T-cell (primary cell): ENCODE data around the gene ST7. TPM values are rescaled to one million over a fixed set of nuclear protein-coding genes. Genes with fewer than 3 reads are reported as not detected.

Experiments used
- ATAC-seq, 4 experiments: fragments of 200-7000 bp in 3 of 4; fragments of 150-1000 bp in 1 of 4; cut with Tn5 transposase; replicated peaks in 1 of 4; 1 replicate in 3 of 4; 2 replicates in 1 of 4; pipeline ENCODE4 v1.10.0; 2021; ENCODE audit warnings: moderate library complexity in 3 of 4, mild to moderate bottlenecking in 2 of 4, moderate number of reproducible peaks in 1 of 4
- CTCF ChIA-PET, 2 donors: fragments of 300-600 bp; sonication (Branson Sonifier 250); formaldehyde crosslinking; loops; one replicate each; lab custom pipeline; 2022; ENCODE audit warnings: antibody characterized with exemption in 2 of 2; lab: Charles Lee
- POLR2A ChIA-PET, 2 donors: fragments of 300-600 bp; sonication (Branson Sonifier 250); formaldehyde crosslinking; loops; one replicate each; lab custom pipeline; 2022; ENCODE audit warnings: antibody characterized with exemption in 2 of 2; lab: Charles Lee
- DNase-seq, 35 experiments: peaks; one replicate each; pipeline versions ENCODE4 v3.0.0 to v3.0.0-alpha.2; 2013 to 2023
- H3K27ac ChIP-seq: one replicate; pipeline ENCODE4 v1.5.1; 2013; ENCODE audit warnings: low read length
- H3K27me3 ChIP-seq, 2 experiments: replicated peaks in 1 of 2; 1 replicate in 1 of 2; 2 replicates in 1 of 2; pipeline versions ENCODE4 v1.6.1 to v1.7.0; 2013; ENCODE audit warnings: low read length in 1 of 2, mixed read lengths in 1 of 2; ENCODE audit not compliant: control insufficient read depth in 2 of 2, insufficient read depth in 2 of 2; ENCODE audit errors: extremely low read depth in 1 of 2
- H3K36me3 ChIP-seq, 2 donors: 1 replicate in 1 of 2; 2 replicates in 1 of 2; pipeline versions ENCODE4 v1.6.1 to v1.7.0; 2013; ENCODE audit warnings: low read length in 1 of 2; ENCODE audit not compliant: control insufficient read depth in 2 of 2, insufficient read depth in 1 of 2; ENCODE audit errors: extremely low read depth in 1 of 2
- H3K4me1 ChIP-seq, 2 experiments: 1 replicate in 1 of 2; 2 replicates in 1 of 2; pipeline versions ENCODE4 v1.6.1 to v1.7.0; 2013; ENCODE audit warnings: low read length in 2 of 2, mixed read lengths in 1 of 2; ENCODE audit not compliant: insufficient read depth in 2 of 2, control insufficient read depth in 1 of 2; ENCODE audit errors: extremely low read depth in 1 of 2
- H3K4me3 ChIP-seq, 2 donors: 1 replicate in 1 of 2; 2 replicates in 1 of 2; pipeline versions ENCODE4 v1.5.1 to v1.7.0; 2013; ENCODE audit warnings: mild to moderate bottlenecking in 2 of 2, low read length in 1 of 2, moderate library complexity in 1 of 2; ENCODE audit not compliant: control insufficient read depth in 1 of 2; ENCODE audit errors: extremely low read depth in 1 of 2
- H3K9me3 ChIP-seq: 2 replicates; pipeline ENCODE4 v1.7.0; 2013
- H3K27ac Mint-ChIP-seq, 2 donors: one replicate each; pipeline ENCODE4 v1.8.0; 2020 to 2021; ENCODE audit warnings: mild to moderate bottlenecking in 2 of 2, mixed read lengths in 2 of 2
- H3K27me3 Mint-ChIP-seq, 2 donors: one replicate each; pipeline ENCODE4 v1.8.0; 2021 to 2022; ENCODE audit warnings: mixed read lengths in 2 of 2
- H3K36me3 Mint-ChIP-seq: one replicate; pipeline ENCODE4 v1.8.0; 2021; ENCODE audit warnings: mixed read lengths
- H3K4me1 Mint-ChIP-seq, 3 donors: one replicate each; pipeline ENCODE4 v1.8.0; 2020 to 2022; ENCODE audit warnings: mixed read lengths in 3 of 3, mild to moderate bottlenecking in 1 of 3
- H3K4me3 Mint-ChIP-seq, 3 donors: one replicate each; pipeline ENCODE4 v1.8.0; 2020 to 2022; ENCODE audit warnings: mild to moderate bottlenecking in 3 of 3, mixed read lengths in 3 of 3, moderate library complexity in 3 of 3
- H3K9me3 Mint-ChIP-seq, 3 donors: one replicate each; pipeline ENCODE4 v1.8.0; 2020 to 2022; ENCODE audit warnings: mixed read lengths in 3 of 3
- WGBS: methylation state at CpG from one replicate; pipeline ENCODE4 v1.1.5; 2013; ENCODE audit warnings: missing lambda C conversion rate; ENCODE audit not compliant: insufficient coverage; 5-methylcytosine and 5-hydroxymethylcytosine counted together
- total RNA-seq, 35 experiments: library from RNA in 6 of 35; stranded (reverse) in 6 of 35; fragments of 120-200 nt in 1 of 35; gene quantifications; one replicate each; pipeline versions ENCODE4 v1.2.1 to v1.2.4 and lab custom pipeline; 2013 to 2026

The ST7 gene
- total RNA-seq, 5 donors from 2014 or later (not counting 1 experiment from before 2014, with no cell fraction given), result 3.3 to 6.1 (median 4.4) TPM

DNA sequence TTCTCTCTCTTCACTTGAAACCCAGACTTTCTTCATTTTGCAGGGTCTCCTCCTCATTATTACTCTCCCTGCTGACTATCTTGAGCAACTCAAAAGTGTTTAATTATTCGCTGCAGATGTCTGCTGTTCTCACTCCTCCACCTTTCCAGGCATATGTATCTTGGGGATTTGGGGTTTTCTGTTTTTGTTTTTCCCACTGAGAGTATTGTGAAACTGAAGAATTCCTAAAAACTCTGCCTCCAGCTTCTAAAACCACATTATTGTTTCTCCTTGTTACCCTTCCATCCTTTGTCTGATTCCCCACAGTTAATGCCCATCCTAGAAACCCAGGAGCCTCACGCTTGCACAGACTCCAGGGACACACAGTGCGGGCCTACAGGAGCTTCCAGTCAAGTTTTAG is 318.3 kb downstream of the ST7 start:
- no peaks in the 10 kb centered on the region for H3K4me1 ChIP-seq
- no peaks in the 10 kb centered on the region for H3K36me3 ChIP-seq
- H3K9me3 Mint-ChIP-seq, result peaks cover 0 to 3% (median 0%) of the 10 kb centered on the region in 3 donors
- DNase-seq (no peak), ATAC-seq (no peak)
- H3K27me3 Mint-ChIP-seq, result peaks cover 6 to 21% of the 10 kb centered on the region in 2 donors
- H3K9me3 ChIP-seq, result no peaks in the 10 kb centered on the region
- no peak overlapping the region for H3K4me3 ChIP-seq
- POLR2A ChIA-PET, result no interaction called here
- H3K27me3 ChIP-seq, result no peaks in the 10 kb centered on the region
- CTCF ChIA-PET, result no interaction called here
- no peak overlapping the region for H3K27ac ChIP-seq
- no peaks in the 10 kb centered on the region for H3K4me1 Mint-ChIP-seq
- WGBS, result no CpG with 5 or more reads among the region's 3 CpGs
- no peaks in the 10 kb centered on the region for H3K36me3 Mint-ChIP-seq
- H3K27ac Mint-ChIP-seq, result no peak overlapping the region
- no peak overlapping the region for H3K4me3 Mint-ChIP-seq

DNA sequence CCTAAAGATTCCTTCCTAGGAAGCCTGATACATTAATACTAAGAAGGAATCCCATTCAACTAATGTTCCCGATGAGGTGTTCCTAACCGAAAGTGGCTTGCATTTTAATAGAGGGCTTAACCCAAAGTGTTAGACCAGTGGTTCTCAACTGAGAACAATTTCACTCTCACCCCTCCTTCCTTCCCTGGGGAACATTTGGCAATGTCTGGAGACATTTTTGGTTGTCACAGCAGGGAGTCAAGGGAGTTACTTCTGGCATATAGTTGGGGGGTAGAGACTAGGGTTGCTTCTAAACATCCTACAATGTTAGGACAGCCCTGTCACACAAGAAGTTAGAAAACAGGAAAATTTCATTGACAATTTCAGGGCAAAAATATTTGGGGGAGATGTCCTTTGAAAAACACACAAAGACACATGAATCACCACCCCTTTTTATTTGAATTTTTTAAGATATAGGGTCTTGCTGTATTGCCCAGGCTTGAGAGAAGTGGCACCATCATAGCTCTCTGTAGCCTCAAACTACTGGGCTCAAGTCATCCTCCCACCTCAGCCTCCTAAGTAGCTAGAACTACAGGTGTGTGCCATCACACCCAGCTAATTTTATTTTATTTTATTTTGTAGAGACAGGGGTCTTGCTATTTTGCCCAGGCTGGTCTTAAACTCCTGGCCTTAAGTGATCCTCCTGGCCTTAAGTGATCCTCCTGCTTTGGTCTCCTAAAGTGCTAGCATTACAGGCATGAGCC is 318.9 kb downstream of the ST7 start:
- H3K4me1 Mint-ChIP-seq, result no peaks in the 10 kb centered on the region
- H3K9me3 ChIP-seq, result no peaks in the 10 kb centered on the region
- ChIA-PET POLR2A (no interaction called here), CTCF (no interaction called here)
- peaks cover 0 to 3% (median 0%) of the 10 kb centered on the region in 3 donors for H3K9me3 Mint-ChIP-seq
- H3K27ac ChIP-seq, result no peak overlapping the region
- peaks cover 6 to 21% of the 10 kb centered on the region in 2 donors for H3K27me3 Mint-ChIP-seq
- H3K4me1 ChIP-seq, result no peaks in the 10 kb centered on the region
- H3K27ac Mint-ChIP-seq, result no peak overlapping the region
- no peak overlapping the region for H3K4me3 ChIP-seq
- H3K36me3 ChIP-seq, result no peaks in the 10 kb centered on the region
- no peak overlapping the region for H3K4me3 Mint-ChIP-seq
- no peak for ATAC-seq
- no peaks in the 10 kb centered on the region for H3K27me3 ChIP-seq
- WGBS, result 100% methylated on average over 1 of the region's 2 CpGs
- no peaks in the 10 kb centered on the region for H3K36me3 Mint-ChIP-seq
- DNase-seq, result no peak

DNA sequence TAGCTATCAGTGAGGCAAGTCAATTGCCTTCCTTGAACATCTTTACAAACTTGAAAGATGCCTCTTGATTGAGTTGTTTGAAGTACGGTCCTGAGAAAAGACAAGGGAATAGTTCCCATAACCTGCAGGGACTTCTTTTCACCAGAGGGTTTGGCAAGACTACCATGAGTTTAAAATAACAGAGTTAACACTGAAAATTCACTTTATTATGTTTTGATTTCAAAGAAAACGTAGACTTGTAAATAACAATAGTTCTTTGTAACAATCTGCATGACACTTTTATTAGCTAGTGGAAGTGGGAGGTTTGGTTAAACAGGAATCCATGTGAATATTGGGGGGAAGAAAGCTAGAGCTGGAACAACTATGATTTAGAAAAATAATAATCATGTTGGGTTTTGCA is 320.0 kb downstream of the ST7 start:
- Histone ChIP-seq H3K4me1 (no peaks in the 10 kb centered on the region), H3K27me3 (no peaks in the 10 kb centered on the region), H3K27ac (no peak overlapping the region), H3K9me3 (no peaks in the 10 kb centered on the region), H3K4me3 (no peak overlapping the region), H3K36me3 (no peaks in the 10 kb centered on the region)
- no peak for ATAC-seq
- POLR2A ChIA-PET, result no interaction called here
- H3K4me3 Mint-ChIP-seq, result no peak overlapping the region
- no peaks in the 10 kb centered on the region for H3K4me1 Mint-ChIP-seq
- WGBS, result no CpG with 5 or more reads among the region's 2 CpGs
- peaks cover 3 to 23% of the 10 kb centered on the region in 2 donors for H3K27me3 Mint-ChIP-seq
- peaks cover 0 to 3% (median 0%) of the 10 kb centered on the region in 3 donors for H3K9me3 Mint-ChIP-seq
- CTCF ChIA-PET, result no interaction called here
- DNase-seq, result no peak
- no peak overlapping the region for H3K27ac Mint-ChIP-seq
- no peaks in the 10 kb centered on the region for H3K36me3 Mint-ChIP-seq

DNA sequence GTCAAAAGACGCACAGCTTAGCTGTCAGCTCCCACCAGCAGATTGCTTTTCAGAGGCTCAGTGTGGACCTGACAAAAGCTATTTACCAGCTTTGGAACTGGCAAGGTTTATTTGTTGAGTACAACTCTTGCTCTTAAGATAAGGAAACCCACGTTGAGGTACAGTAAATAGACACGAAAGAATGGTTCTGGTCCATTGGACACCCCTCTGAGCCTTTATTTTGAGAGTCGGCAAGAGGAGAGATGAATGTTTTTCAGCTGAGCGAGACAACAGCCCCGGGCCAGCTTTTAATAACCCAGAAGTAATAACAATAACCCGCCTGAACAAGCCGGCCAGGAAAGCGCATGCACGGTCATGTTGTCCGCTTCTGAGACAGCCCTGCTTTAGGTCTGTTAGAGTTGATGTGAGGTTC is 320.5 kb downstream of the ST7 start:
- CTCF ChIA-PET, result no interaction called here
- no peaks in the 10 kb centered on the region for H3K27me3 ChIP-seq
- no peaks in the 10 kb centered on the region for H3K9me3 ChIP-seq
- no peak overlapping the region for H3K4me3 Mint-ChIP-seq
- H3K27me3 Mint-ChIP-seq, result peaks cover 3 to 23% of the 10 kb centered on the region in 2 donors
- H3K27ac Mint-ChIP-seq, result no peak overlapping the region
- DNase-seq (no peak), ATAC-seq (no peak)
- POLR2A ChIA-PET, result no interaction called here
- H3K4me1 ChIP-seq, result no peaks in the 10 kb centered on the region
- H3K36me3 Mint-ChIP-seq, result no peaks in the 10 kb centered on the region
- H3K27ac ChIP-seq, result no peak overlapping the region
- H3K4me1 Mint-ChIP-seq, result no peaks in the 10 kb centered on the region
- peaks cover 0 to 3% (median 0%) of the 10 kb centered on the region in 3 donors for H3K9me3 Mint-ChIP-seq
- H3K36me3 ChIP-seq, result no peaks in the 10 kb centered on the region
- 84% methylated on average over 6 of the region's 11 CpGs for WGBS
- H3K4me3 ChIP-seq, result no peak overlapping the region

DNA sequence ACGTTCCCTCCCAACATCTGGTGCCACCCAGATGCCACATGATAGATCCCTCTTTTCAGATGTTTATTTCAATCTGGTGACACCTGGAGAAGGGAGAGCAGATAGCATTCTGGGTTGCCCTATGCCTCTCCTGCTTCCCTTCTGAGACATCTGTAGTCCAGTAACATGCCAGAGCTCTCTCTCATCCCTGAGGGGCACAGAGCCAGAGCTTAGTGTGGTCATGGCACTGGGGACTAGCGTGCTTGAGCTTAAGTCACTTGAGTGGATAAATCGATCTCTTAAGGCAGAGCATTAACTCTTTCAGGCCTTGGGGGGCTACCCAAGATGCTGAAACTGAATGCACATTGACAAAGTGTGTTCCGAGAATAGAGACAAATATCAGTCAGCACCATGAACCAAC is 321.6 kb downstream of the ST7 start:
- no peaks in the 10 kb centered on the region for H3K4me1 ChIP-seq
- Mint-ChIP-seq H3K27me3 (peaks cover 5 to 26% of the 10 kb centered on the region in 2 donors), H3K4me3 (no peak overlapping the region), H3K36me3 (no peaks in the 10 kb centered on the region), H3K27ac (no peak overlapping the region), H3K4me1 (no peaks in the 10 kb centered on the region), H3K9me3 (peaks cover 0 to 3% (median 0%) of the 10 kb centered on the region in 3 donors)
- H3K4me3 ChIP-seq, result no peak overlapping the region
- ChIA-PET POLR2A (no interaction called here), CTCF (interaction anchor here in 1 of 2 donors (0.5 kb wide), 1 partner anchor 31 kb away, joined by 3 read pairs; no protein-coding TSS in a partner anchor)
- ATAC-seq (no peak), DNase-seq (no peak)
- H3K27ac ChIP-seq, result no peak overlapping the region
- no peaks in the 10 kb centered on the region for H3K9me3 ChIP-seq
- H3K36me3 ChIP-seq, result no peaks in the 10 kb centered on the region
- no CpG with 5 or more reads among the region's 4 CpGs for WGBS
- no peaks in the 10 kb centered on the region for H3K27me3 ChIP-seq

DNA sequence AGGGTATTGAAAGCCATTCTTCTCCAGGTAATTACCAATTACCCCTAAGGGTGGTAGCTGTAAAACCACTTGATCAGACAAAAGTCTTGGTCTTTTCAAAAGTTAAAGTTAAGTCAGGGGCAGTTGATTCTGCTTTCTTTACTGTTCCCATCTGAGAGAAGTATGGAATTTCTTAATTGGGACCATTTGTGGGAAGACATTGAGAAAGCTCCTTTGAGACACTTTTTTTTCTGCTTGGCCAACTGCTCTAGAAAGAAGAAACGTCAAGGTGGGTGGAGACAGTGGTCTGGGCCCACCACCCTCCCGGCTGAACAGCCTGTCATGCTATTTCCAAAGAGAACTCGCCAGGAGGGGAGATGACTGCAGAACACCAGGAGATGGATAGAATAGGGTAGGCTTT is 324.3 kb downstream of the ST7 start:
- H3K4me3 ChIP-seq, result no peak overlapping the region
- no peaks in the 10 kb centered on the region for H3K27me3 ChIP-seq
- H3K36me3 ChIP-seq, result no peaks in the 10 kb centered on the region
- no peak overlapping the region for H3K27ac Mint-ChIP-seq
- H3K36me3 Mint-ChIP-seq, result no peaks in the 10 kb centered on the region
- H3K9me3 Mint-ChIP-seq, result peaks cover 0 to 5% (median 0%) of the 10 kb centered on the region in 3 donors
- H3K27me3 Mint-ChIP-seq, result peaks cover 5 to 24% of the 10 kb centered on the region in 2 donors
- H3K4me3 Mint-ChIP-seq, result no peak overlapping the region
- WGBS, result 89% methylated on average over 2 of the region's 3 CpGs
- CTCF ChIA-PET, result no interaction called here
- no peak for DNase-seq
- H3K9me3 ChIP-seq, result no peaks in the 10 kb centered on the region
- no peak for ATAC-seq
- H3K27ac ChIP-seq, result no peak overlapping the region
- no peaks in the 10 kb centered on the region for H3K4me1 Mint-ChIP-seq
- H3K4me1 ChIP-seq, result no peaks in the 10 kb centered on the region
- POLR2A ChIA-PET, result no interaction called here
